H9 (cell line): Measurements from ENCODE around the gene HILPDA. TPM values are rescaled to one million over a fixed set of nuclear protein-coding genes. Genes with fewer than 3 reads are reported as not detected.

Experiments
- DNase-seq: peaks from one replicate; pipeline ENCODE4 v3.0.0-alpha.2; 2017
- H2AFZ ChIP-seq: one replicate; pipeline ENCODE4 v1.6.1; 2013; ENCODE audit warnings: mild to moderate bottlenecking, low read length, control low read depth, moderate library complexity
- H2AK5ac ChIP-seq: 2 replicates; pipeline ENCODE4 v1.6.1; 2013; ENCODE audit warnings: low read length, control low read depth, mixed read lengths; ENCODE audit not compliant: insufficient read length
- H2BK120ac ChIP-seq: one replicate; pipeline ENCODE4 v1.6.1; 2013; ENCODE audit warnings: low read depth, mild to moderate bottlenecking, low read length, control low read depth, inconsistent platforms; ENCODE audit not compliant: poor library complexity, severe bottlenecking
- H2BK12ac ChIP-seq: 2 replicates; pipeline ENCODE4 v1.6.1; 2013; ENCODE audit warnings: low read length, control low read depth, mixed read lengths, low read depth; ENCODE audit not compliant: insufficient read length
- H2BK15ac ChIP-seq: 2 replicates; pipeline ENCODE4 v1.6.1; 2013; ENCODE audit warnings: low read depth, low read length, control low read depth
- H2BK20ac ChIP-seq: one replicate; pipeline ENCODE4 v1.6.1; 2013; ENCODE audit warnings: low read depth, mild to moderate bottlenecking, low read length, control low read depth, inconsistent platforms; ENCODE audit not compliant: poor library complexity, severe bottlenecking
- H2BK5ac ChIP-seq: 2 replicates; pipeline ENCODE4 v1.6.1; 2013; ENCODE audit warnings: low read length, control low read depth, mixed read lengths; ENCODE audit not compliant: insufficient read length
- H3K14ac ChIP-seq: 2 replicates; pipeline ENCODE4 v1.6.1; 2013; ENCODE audit warnings: low read length, control low read depth; ENCODE audit not compliant: insufficient read depth
- H3K18ac ChIP-seq: 2 replicates; pipeline ENCODE4 v1.6.1; 2013; ENCODE audit warnings: low read depth, mild to moderate bottlenecking, mixed read lengths, low read length, control low read depth; ENCODE audit not compliant: insufficient read length
- H3K23ac ChIP-seq: 2 replicates; pipeline ENCODE4 v1.6.1; 2013; ENCODE audit warnings: low read length, control low read depth, mixed read lengths, low read depth; ENCODE audit not compliant: insufficient read length
- H3K23me2 ChIP-seq: 2 replicates; pipeline ENCODE4 v1.6.1; 2013; ENCODE audit warnings: low read depth, mild to moderate bottlenecking, mixed read lengths, low read length, control low read depth; ENCODE audit not compliant: insufficient read length, poor library complexity, severe bottlenecking
- H3K27ac ChIP-seq: 2 replicates; pipeline ENCODE4 v1.5.1; 2013; ENCODE audit warnings: low read length, control low read depth, mixed read lengths, low read depth; ENCODE audit not compliant: insufficient read length
- H3K27me3 ChIP-seq: 2 replicates; pipeline ENCODE4 v1.6.1; 2013; ENCODE audit warnings: low read length, control low read depth, inconsistent platforms; ENCODE audit not compliant: insufficient read depth
- H3K4ac ChIP-seq: 2 replicates; pipeline ENCODE4 v1.6.1; 2013; ENCODE audit warnings: low read depth, mild to moderate bottlenecking, control low read depth, inconsistent platforms, low read length, moderate library complexity
- H3K4me1 ChIP-seq: 2 replicates; pipeline ENCODE4 v1.6.1; 2013; ENCODE audit warnings: low read length, control low read depth, inconsistent platforms; ENCODE audit not compliant: insufficient read depth
- H3K4me2 ChIP-seq: 2 replicates; pipeline ENCODE4 v1.6.1; 2013; ENCODE audit warnings: low read length, control low read depth, mixed read lengths; ENCODE audit not compliant: insufficient read length, insufficient read depth
- H3K56ac ChIP-seq: 2 replicates; pipeline ENCODE4 v1.6.1; 2013; ENCODE audit warnings: low read depth, mild to moderate bottlenecking, mixed read lengths, low read length, control low read depth; ENCODE audit not compliant: insufficient read length
- H3K79me1 ChIP-seq: 2 replicates; pipeline ENCODE4 v1.6.1; 2013; ENCODE audit warnings: low read depth, mild to moderate bottlenecking, moderate library complexity, low read length, control low read depth, inconsistent platforms; ENCODE audit not compliant: insufficient read depth, poor library complexity, severe bottlenecking
- H3K79me2 ChIP-seq: 2 replicates; pipeline ENCODE4 v1.6.1; 2013; ENCODE audit warnings: low read length, control low read depth, inconsistent platforms; ENCODE audit not compliant: insufficient read depth
- H3K9ac ChIP-seq: 2 replicates; pipeline ENCODE4 v1.6.1; 2013; ENCODE audit warnings: low read length, control low read depth, mixed read lengths; ENCODE audit not compliant: insufficient read length; ENCODE audit errors: extremely low read depth
- H3K9me3 ChIP-seq: one replicate; pipeline ENCODE4 v1.6.1; 2013; ENCODE audit warnings: low read depth, low read length, inconsistent platforms; ENCODE audit not compliant: control insufficient read depth
- H3T11ph ChIP-seq: one replicate; pipeline ENCODE4 v1.6.1; 2013; ENCODE audit warnings: mild to moderate bottlenecking, low read length, control low read depth, inconsistent platforms
- H4K20me1 ChIP-seq: one replicate; pipeline ENCODE4 v1.6.1; 2013; ENCODE audit not compliant: control insufficient read depth, insufficient read length, insufficient read depth
- H4K5ac ChIP-seq: 2 replicates; pipeline ENCODE4 v1.6.1; 2013; ENCODE audit warnings: low read depth, mild to moderate bottlenecking, mixed read lengths, low read length, control low read depth; ENCODE audit not compliant: insufficient read length
- H4K8ac ChIP-seq: replicated peaks from 2 replicates; pipeline ENCODE4 v1.6.1; 2013; ENCODE audit warnings: low read length, control low read depth, mixed read lengths, low read depth; ENCODE audit not compliant: insufficient read length
- H4K91ac ChIP-seq: 2 replicates; pipeline ENCODE4 v1.6.1; 2013; ENCODE audit warnings: low read depth, mild to moderate bottlenecking, moderate library complexity, mixed read lengths, low read length, control low read depth; ENCODE audit not compliant: insufficient read length
- H3K27ac Mint-ChIP-seq, 3 experiments: 2 replicates in 2 of 3; 3 replicates in 1 of 3; pipeline ENCODE4 v1.8.0; 2020 to 2021; ENCODE audit warnings: mixed read lengths in 3 of 3, mild to moderate bottlenecking in 1 of 3, moderate library complexity in 1 of 3
- H3K27me3 Mint-ChIP-seq: 2 replicates; pipeline ENCODE4 v1.8.0; 2021; ENCODE audit warnings: low read depth, mild to moderate bottlenecking, moderate library complexity, mixed read lengths
- H3K36me3 Mint-ChIP-seq, 3 experiments: 2 replicates in 2 of 3; 3 replicates in 1 of 3; pipeline ENCODE4 v1.8.0; 2020 to 2021; ENCODE audit warnings: low read depth in 3 of 3, mixed read lengths in 3 of 3; ENCODE audit not compliant: insufficient read depth in 1 of 3
- H3K4me1 Mint-ChIP-seq, 2 experiments: 2 replicates each; pipeline ENCODE4 v1.8.0; 2020; ENCODE audit warnings: mixed read lengths in 2 of 2
- H3K4me3 Mint-ChIP-seq, 2 experiments: 2 replicates in 1 of 2; 3 replicates in 1 of 2; pipeline ENCODE4 v1.8.0; 2020 to 2021; ENCODE audit warnings: mild to moderate bottlenecking in 2 of 2, mixed read lengths in 2 of 2, moderate library complexity in 1 of 2
- H3K9me3 Mint-ChIP-seq, 2 experiments: 2 replicates in 1 of 2; 3 replicates in 1 of 2; pipeline ENCODE4 v1.8.0; 2020; ENCODE audit warnings: mild to moderate bottlenecking in 2 of 2, mixed read lengths in 2 of 2, moderate library complexity in 1 of 2
- CTCF ChIP-seq: fragments of 200-600 bp; sonication (generic); conservative IDR thresholded peaks from 3 replicates; pipeline ENCODE4 v1.8.0; 2021; ENCODE audit warnings: antibody characterized with exemption, mild to moderate bottlenecking
- WGBS: extraction: QIAGEN DNeasy Blood & Tissue Kit; methylation state at CpG from one replicate; pipeline ENCODE4 v1.1.7; 2013; ENCODE audit warnings: missing lambda C conversion rate, low lambda C conversion rate, mixed read lengths; ENCODE audit not compliant: insufficient read length; ENCODE audit errors: extremely low coverage; 5-methylcytosine and 5-hydroxymethylcytosine counted together
- total RNA-seq: library from RNA; stranded (reverse); gene quantifications from 2 replicates; pipeline ENCODE4 v1.2.1, GENCODE V29; 2021

HILPDA gene
- total RNA-seq, 1 experiment from 2014 or later, result 23.3 TPM

GRCh38 chr7:128450913-128451312, 4.8 kb upstream of the HILPDA start:
- Histone ChIP-seq H3K56ac (no peak overlapping the region), H2BK120ac (no peak overlapping the region), H2BK5ac (no peak overlapping the region), H3T11ph (no peak overlapping the region), H3K4me1 (no peaks in the 10 kb centered on the region), H3K23me2 (peaks cover under 1% of the 10 kb centered on the region), H2BK15ac (no peak overlapping the region), H4K8ac (no peak overlapping the region), H2BK12ac (no peak overlapping the region), H3K4me2 (no peak overlapping the region), H3K9me3 (no peaks in the 10 kb centered on the region), H4K5ac (no peak overlapping the region), H3K14ac (no peak overlapping the region), H2AK5ac (no peak overlapping the region), H3K79me2 (no peaks in the 10 kb centered on the region), H4K91ac (no peak overlapping the region), H3K23ac (no peak overlapping the region), H4K20me1 (no peaks in the 10 kb centered on the region), H2BK20ac (no peak overlapping the region), H3K27ac (no peak overlapping the region), H3K9ac (no peak overlapping the region), H3K79me1 (no peaks in the 10 kb centered on the region), H3K27me3 (no peaks in the 10 kb centered on the region), H3K18ac (no peak overlapping the region), H3K4ac (no peak overlapping the region), H2AFZ (no peak overlapping the region)
- no peaks in the 10 kb centered on the region for H3K9me3 Mint-ChIP-seq
- no peak for TF ChIP-seq CTCF
- no peak overlapping the region for H3K27ac Mint-ChIP-seq
- WGBS, result no CpG with 5 or more reads among the region's 5 CpGs
- peaks cover 20% of the 10 kb centered on the region for H3K27me3 Mint-ChIP-seq
- no peak overlapping the region for H3K4me3 Mint-ChIP-seq
- peaks cover 24 to 35% of the 10 kb centered on the region in 2 experiments for H3K4me1 Mint-ChIP-seq
- peaks cover 0 to 2% (median 0%) of the 10 kb centered on the region in 3 experiments; a peak in 1 of 7 replicates for H3K36me3 Mint-ChIP-seq
- no peak for DNase-seq
